Activated T-helper 2 cell treated with anti-CD3 and anti-CD28 coated beads, Interferon-gamma antibody, Interleukin-2, Interleukin-4, amounts not matched to agents 10 μg/mL and 5 μg/mL and 100 μg/mL, durations not matched to agents 14 hours and 24 hours and 36 hours (primary cell): ENCODE data around the gene NMD3. TPM values are rescaled to one million over a fixed set of nuclear protein-coding genes. Genes with fewer than 3 reads are reported as not detected.
"Not testable (repeated sequence)": the region's sequence is repeated elsewhere in the genome, so short reads cannot be mapped to it uniquely, and the experiment has no call there.

Source experiments
- DNase-seq: peaks from one replicate; pipeline ENCODE4 v3.0.0; 2021; ENCODE audit warnings: low spot score
- H3K27ac Mint-ChIP-seq: one replicate; pipeline ENCODE4 v1.8.0; 2021; ENCODE audit warnings: mixed read lengths
- H3K27me3 Mint-ChIP-seq: one replicate; pipeline ENCODE4 v1.8.0; 2021; ENCODE audit warnings: low read depth, mixed read lengths
- H3K36me3 Mint-ChIP-seq: one replicate; pipeline ENCODE4 v1.8.0; 2021; ENCODE audit warnings: low read depth, mixed read lengths
- H3K4me1 Mint-ChIP-seq: one replicate; pipeline ENCODE4 v1.8.0; 2021; ENCODE audit warnings: low read depth, mixed read lengths
- H3K4me3 Mint-ChIP-seq: one replicate; pipeline ENCODE4 v1.8.0; 2021; ENCODE audit warnings: low read depth, mild to moderate bottlenecking, moderate library complexity, mixed read lengths
- H3K9me3 Mint-ChIP-seq: one replicate; pipeline ENCODE4 v1.8.0; 2021; ENCODE audit warnings: mixed read lengths
- intact Hi-C: fragments of 100-400 bp; cut with micrococcal nuclease; formaldehyde crosslinking; loops from one replicate; pipeline ENCODE4 v1.15.1; 2023
- total RNA-seq: library from RNA; stranded (reverse); gene quantifications from 2 replicates; pipeline ENCODE4 v1.2.3, GENCODE V29; 2022

The NMD3 gene
- total RNA-seq, 1 donor from 2014 or later, result 70.1 TPM

GRCh38 chr3:161270991-161271390, 49.9 kb downstream of the NMD3 start:
- H3K4me1 Mint-ChIP-seq, result no peaks in the 10 kb centered on the region
- no peak for DNase-seq
- H3K4me3 Mint-ChIP-seq, result no peak overlapping the region
- intact Hi-C loops, result loop anchor here (5.0 kb wide), 2 partner anchors 174 to 564 kb away; no protein-coding TSS in a partner anchor
- no peak overlapping the region for H3K27ac Mint-ChIP-seq
- no peaks in the 10 kb centered on the region for H3K27me3 Mint-ChIP-seq
- peaks cover under 1% of the 10 kb centered on the region for H3K36me3 Mint-ChIP-seq
- no peaks in the 10 kb centered on the region for H3K9me3 Mint-ChIP-seq

- H3K27ac Mint-ChIP-seq, result no peak overlapping the region
- no peaks in the 10 kb centered on the region for H3K27me3 Mint-ChIP-seq
- DNase-seq, result no peak
- no peaks in the 10 kb centered on the region for H3K9me3 Mint-ChIP-seq
- no peaks in the 10 kb centered on the region for H3K4me1 Mint-ChIP-seq
- no peaks in the 10 kb centered on the region for H3K36me3 Mint-ChIP-seq
- no peak overlapping the region for H3K4me3 Mint-ChIP-seq
- intact Hi-C loops, result loop anchor here (5.0 kb wide), 2 partner anchors 174 to 564 kb away; no protein-coding TSS in a partner anchor
Measured at GRCh38 chr3:161271646-161272045, 50.5 kb downstream of the NMD3 start.

- DNase-seq, result no peak
- no peaks in the 10 kb centered on the region for H3K27me3 Mint-ChIP-seq
- H3K9me3 Mint-ChIP-seq, result no peaks in the 10 kb centered on the region
- H3K4me3 Mint-ChIP-seq, result no peak overlapping the region
- intact Hi-C loops, result loop anchor here (5.0 kb wide), 2 partner anchors 175 to 565 kb away; no protein-coding TSS in a partner anchor
- H3K36me3 Mint-ChIP-seq, result no peaks in the 10 kb centered on the region
- no peak overlapping the region for H3K27ac Mint-ChIP-seq
- no peaks in the 10 kb centered on the region for H3K4me1 Mint-ChIP-seq
Measured at GRCh38 chr3:161272524-161272923, 51.4 kb downstream of the NMD3 start.

- Mint-ChIP-seq H3K9me3 (peaks cover 2% of the 10 kb centered on the region), H3K27me3 (no peaks in the 10 kb centered on the region), H3K4me3 (no peak overlapping the region), H3K4me1 (no peaks in the 10 kb centered on the region), H3K36me3 (no peaks in the 10 kb centered on the region), H3K27ac (no peak overlapping the region)
- no peak for DNase-seq
- intact Hi-C loops, result loop anchor here (1.0 to 5.0 kb wide), 4 partner anchors 151 to 566 kb away; no protein-coding TSS in a partner anchor
Measured at GRCh38 chr3:161273589-161274218, 52.6 kb downstream of the NMD3 start.

- DNase-seq, result peak; percentile 14
- Mint-ChIP-seq H3K27me3 (no peaks in the 10 kb centered on the region), H3K4me1 (no peaks in the 10 kb centered on the region), H3K36me3 (no peaks in the 10 kb centered on the region), H3K4me3 (no peak overlapping the region), H3K9me3 (peaks cover 11% of the 10 kb centered on the region), H3K27ac (no peak overlapping the region)
- intact Hi-C loops, result loop anchor here (1.0 to 5.0 kb wide), 4 partner anchors 150 to 567 kb away; no protein-coding TSS in a partner anchor
Measured at GRCh38 chr3:161274691-161275298, 53.7 kb downstream of the NMD3 start.

GRCh38 chr3:161275919-161276318, 54.8 kb downstream of the NMD3 start:
- intact Hi-C loops, result loop anchor here (2.0 kb wide), 1 partner anchor 319 kb away; no protein-coding TSS in a partner anchor
- peaks cover 12% of the 10 kb centered on the region for H3K9me3 Mint-ChIP-seq

GRCh38 chr3:161282387-161282786, 61.3 kb downstream of the NMD3 start:
- H3K9me3 Mint-ChIP-seq, result peaks cover 12% of the 10 kb centered on the region
- H3K36me3 Mint-ChIP-seq, result not testable (repeated sequence)

More at GRCh38 chr3:161275919-161276318, 54.8 kb downstream of the NMD3 start:
- no peaks in the 10 kb centered on the region for H3K36me3 Mint-ChIP-seq
- H3K27me3 Mint-ChIP-seq, result no peaks in the 10 kb centered on the region
- H3K27ac Mint-ChIP-seq, result no peak overlapping the region
- H3K4me1 Mint-ChIP-seq, result no peaks in the 10 kb centered on the region
- no peak overlapping the region for H3K4me3 Mint-ChIP-seq
- no peak for DNase-seq

GRCh38 chr3:161284989-161285388, 63.9 kb downstream of the NMD3 start:
- no peak overlapping the region for H3K27ac Mint-ChIP-seq
- no peaks in the 10 kb centered on the region for H3K27me3 Mint-ChIP-seq
- no peaks in the 10 kb centered on the region for H3K9me3 Mint-ChIP-seq
- H3K36me3 Mint-ChIP-seq, result no peaks in the 10 kb centered on the region
- no peak for DNase-seq
- H3K4me1 Mint-ChIP-seq, result no peaks in the 10 kb centered on the region
- intact Hi-C loops, result no loop called here
- H3K4me3 Mint-ChIP-seq, result no peak overlapping the region

More at GRCh38 chr3:161282387-161282786, 61.3 kb downstream of the NMD3 start:
- H3K4me1 Mint-ChIP-seq, H3K4me3 Mint-ChIP-seq, H3K27me3 Mint-ChIP-seq, intact Hi-C loops, H3K27ac Mint-ChIP-seq, DNase-seq: not testable (repeated sequence)

- Mint-ChIP-seq H3K27ac (no peak overlapping the region), H3K27me3 (peaks cover 6% of the 10 kb centered on the region), H3K9me3 (no peaks in the 10 kb centered on the region), H3K4me3 (no peak overlapping the region), H3K36me3 (no peaks in the 10 kb centered on the region), H3K4me1 (no peaks in the 10 kb centered on the region)
- no peak for DNase-seq
- intact Hi-C loops, result no loop called here
Measured at GRCh38 chr3:161289174-161289573, 68.1 kb downstream of the NMD3 start.

GRCh38 chr3:161291191-161291901, 70.2 kb downstream of the NMD3 start:
- DNase-seq, result no peak
- intact Hi-C loops, result no loop called here
- Mint-ChIP-seq H3K9me3 (peaks cover under 1% of the 10 kb centered on the region), H3K4me1 (no peaks in the 10 kb centered on the region), H3K27ac (no peak overlapping the region), H3K27me3 (peaks cover 6% of the 10 kb centered on the region), H3K4me3 (no peak overlapping the region), H3K36me3 (no peaks in the 10 kb centered on the region)

- DNase-seq, result no peak
- Mint-ChIP-seq H3K4me1 (no peaks in the 10 kb centered on the region), H3K9me3 (peaks cover 19% of the 10 kb centered on the region), H3K27ac (no peak overlapping the region), H3K4me3 (no peak overlapping the region), H3K27me3 (peaks cover 6% of the 10 kb centered on the region), H3K36me3 (no peaks in the 10 kb centered on the region)
- intact Hi-C loops, result no loop called here
Measured at GRCh38 chr3:161293381-161293780, 72.3 kb downstream of the NMD3 start.

- Mint-ChIP-seq H3K4me3 (no peak overlapping the region), H3K4me1 (no peaks in the 10 kb centered on the region), H3K27me3 (peaks cover 5% of the 10 kb centered on the region), H3K27ac (no peak overlapping the region), H3K36me3 (no peaks in the 10 kb centered on the region), H3K9me3 (peaks cover 30% of the 10 kb centered on the region)
- intact Hi-C loops, result no loop called here
- DNase-seq, result no peak
Measured at GRCh38 chr3:161295325-161295724, 74.2 kb downstream of the NMD3 start.

GRCh38 chr3:161296814-161297213, 75.7 kb downstream of the NMD3 start:
- no peak for DNase-seq
- H3K4me1 Mint-ChIP-seq, result no peaks in the 10 kb centered on the region
- H3K27ac Mint-ChIP-seq, result no peak overlapping the region
- peaks cover 4% of the 10 kb centered on the region for H3K27me3 Mint-ChIP-seq
- H3K4me3 Mint-ChIP-seq, result no peak overlapping the region
- intact Hi-C loops, result no loop called here
- peaks cover 30% of the 10 kb centered on the region for H3K9me3 Mint-ChIP-seq
- no peaks in the 10 kb centered on the region for H3K36me3 Mint-ChIP-seq
